Caco-2 (cell line): ENCODE results near the gene HTT. TPM values are rescaled to one million over a fixed set of nuclear protein-coding genes. Genes with fewer than 3 reads are reported as not detected.

Experiments used
- BruUV-seq: library from RNA; stranded (reverse); fragments of 400-500 nt; replicated peaks from 2 replicates; lab custom pipeline; 2021; lab: Mats Ljungman, UMichigan
- CTCF ChIA-PET: fragments of 300-600 bp; sonication (Branson Sonifier 250); formaldehyde crosslinking; loops from one replicate; lab custom pipeline; 2022; ENCODE audit warnings: antibody characterized with exemption; lab: Charles Lee
- POLR2A ChIA-PET: fragments of 300-600 bp; sonication (Branson Sonifier 250); formaldehyde crosslinking; loops from one replicate; lab custom pipeline; 2022; ENCODE audit warnings: antibody characterized with exemption; lab: Charles Lee
- DNase-seq, 2 experiments: peaks; one replicate each; pipeline versions ENCODE4 v3.0.0 to v3.0.0-alpha.2; 2020 to 2022
- H3K27me3 ChIP-seq: replicated peaks from 2 replicates; pipeline ENCODE4 v1.6.0; 2011; ENCODE audit warnings: low read length; ENCODE audit not compliant: control insufficient read depth, insufficient read depth
- H3K36me3 ChIP-seq: 2 replicates; pipeline ENCODE4 v1.5.1; 2011; ENCODE audit warnings: low read length; ENCODE audit not compliant: control insufficient read depth, insufficient read depth
- H3K4me1 ChIP-seq: fragments of 250-450 bp; sonication (Bioruptor Pico); 2 replicates; pipeline ENCODE4 v1.5.1; 2020; ENCODE audit warnings: mild to moderate bottlenecking
- H3K4me3 ChIP-seq: 2 replicates; pipeline ENCODE4 v1.5.1; 2011; ENCODE audit warnings: low read depth, mild to moderate bottlenecking, control low read depth, low read length
- H3K9me3 ChIP-seq: fragments of 250-450 bp; sonication (Bioruptor Pico); 2 replicates; pipeline ENCODE4 v1.5.1; 2020; ENCODE audit warnings: mild to moderate bottlenecking, moderate library complexity
- H3K27ac Mint-ChIP-seq: one replicate; pipeline ENCODE4 v1.8.0; 2022; ENCODE audit warnings: mixed read lengths; ENCODE audit not compliant: unreplicated experiment
- H3K27me3 Mint-ChIP-seq: one replicate; pipeline ENCODE4 v1.8.0; 2022; ENCODE audit warnings: mixed read lengths; ENCODE audit not compliant: insufficient read depth, unreplicated experiment
- H3K36me3 Mint-ChIP-seq: one replicate; pipeline ENCODE4 v1.8.0; 2022; ENCODE audit warnings: mild to moderate bottlenecking, mixed read lengths; ENCODE audit not compliant: insufficient read depth, unreplicated experiment
- H3K4me1 Mint-ChIP-seq: one replicate; pipeline ENCODE4 v1.8.0; 2022; ENCODE audit warnings: low read depth, mixed read lengths; ENCODE audit not compliant: unreplicated experiment
- H3K4me3 Mint-ChIP-seq: one replicate; pipeline ENCODE4 v1.8.0; 2022; ENCODE audit warnings: mild to moderate bottlenecking, moderate library complexity, mixed read lengths; ENCODE audit not compliant: unreplicated experiment
- H3K9me3 Mint-ChIP-seq: one replicate; pipeline ENCODE4 v1.8.0; 2022; ENCODE audit warnings: mixed read lengths; ENCODE audit not compliant: unreplicated experiment
- intact Hi-C: fragments of 100-400 bp; cut with micrococcal nuclease; formaldehyde crosslinking; loops from one replicate; pipeline ENCODE4 v1.10.0; 2022; ENCODE audit not compliant: unreplicated experiment
- total RNA-seq: library from RNA; stranded (reverse); gene quantifications from 2 replicates; pipeline ENCODE4 v1.2.3, GENCODE V29; 2022
- TF ChIP-seq, protein P1 (sequence below), 2 experiments: fragments of 200-600 bp in 1 of 2; IDR thresholded peaks; 1 replicate in 1 of 2; 2 replicates in 1 of 2; pipeline versions ENCODE4 v1.5.1 to v1.8.0; 2011 to 2022; ENCODE audit warnings: antibody characterized with exemption in 1 of 2, control low read depth in 1 of 2, inconsistent platforms in 1 of 2, low read depth in 1 of 2, low read length in 1 of 2, mild to moderate bottlenecking in 1 of 2, moderate library complexity in 1 of 2; ENCODE audit not compliant: insufficient read depth in 1 of 2, severe bottlenecking in 1 of 2, unreplicated experiment in 1 of 2

Gene HTT
- total RNA-seq, 1 experiment from 2014 or later = 63.3 TPM

DNA sequence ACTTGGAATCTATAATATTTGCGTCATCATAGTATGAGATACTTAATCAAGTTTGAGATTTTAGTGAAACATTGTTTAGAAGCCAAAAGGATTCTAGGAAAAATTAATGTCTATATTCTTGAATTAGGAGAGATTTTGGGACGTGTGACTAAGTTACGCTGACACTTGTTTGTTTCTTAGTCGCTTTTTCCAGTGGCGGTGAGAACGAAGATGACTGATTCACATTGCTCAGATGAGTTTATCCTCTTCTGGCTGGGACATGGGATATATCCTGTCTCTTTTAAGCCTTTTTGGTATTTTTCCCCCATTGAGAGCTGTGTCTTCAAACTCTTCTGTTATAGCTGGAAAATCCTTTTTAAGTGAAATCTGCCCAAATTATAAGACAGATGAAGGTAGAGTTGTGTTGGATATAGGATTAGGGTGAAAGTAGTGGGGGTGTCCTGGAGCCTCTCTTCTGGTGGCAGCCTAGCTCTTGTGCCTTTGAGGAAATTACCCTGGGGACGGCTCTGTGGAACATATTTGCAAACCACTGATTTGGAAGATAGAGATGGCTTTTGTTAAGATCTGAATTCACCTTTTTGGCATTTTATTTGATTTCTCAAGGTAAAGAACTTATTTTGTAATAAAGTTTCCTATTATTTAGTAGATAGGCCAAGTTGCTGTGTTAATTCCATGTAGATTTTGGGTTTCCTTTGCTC, 49.7 kb downstream of the HTT start:
- peaks cover 2% of the 10 kb centered on the region; the same call in 1 of the 2 replicates for H3K36me3 ChIP-seq
- POLR2A ChIA-PET = no interaction called here
- no peaks in the 10 kb centered on the region for H3K9me3 ChIP-seq
- no peak overlapping the region for H3K4me3 ChIP-seq
- no peaks in the 10 kb centered on the region for H3K27me3 ChIP-seq
- Mint-ChIP-seq H3K27me3 (no peaks in the 10 kb centered on the region), H3K4me3 (no peak overlapping the region), H3K4me1 (no peaks in the 10 kb centered on the region), H3K27ac (no peak overlapping the region), H3K36me3 (peaks cover 36% of the 10 kb centered on the region), H3K9me3 (no peaks in the 10 kb centered on the region)
- no peak for DNase-seq
- TF ChIP-seq, protein P1, sequence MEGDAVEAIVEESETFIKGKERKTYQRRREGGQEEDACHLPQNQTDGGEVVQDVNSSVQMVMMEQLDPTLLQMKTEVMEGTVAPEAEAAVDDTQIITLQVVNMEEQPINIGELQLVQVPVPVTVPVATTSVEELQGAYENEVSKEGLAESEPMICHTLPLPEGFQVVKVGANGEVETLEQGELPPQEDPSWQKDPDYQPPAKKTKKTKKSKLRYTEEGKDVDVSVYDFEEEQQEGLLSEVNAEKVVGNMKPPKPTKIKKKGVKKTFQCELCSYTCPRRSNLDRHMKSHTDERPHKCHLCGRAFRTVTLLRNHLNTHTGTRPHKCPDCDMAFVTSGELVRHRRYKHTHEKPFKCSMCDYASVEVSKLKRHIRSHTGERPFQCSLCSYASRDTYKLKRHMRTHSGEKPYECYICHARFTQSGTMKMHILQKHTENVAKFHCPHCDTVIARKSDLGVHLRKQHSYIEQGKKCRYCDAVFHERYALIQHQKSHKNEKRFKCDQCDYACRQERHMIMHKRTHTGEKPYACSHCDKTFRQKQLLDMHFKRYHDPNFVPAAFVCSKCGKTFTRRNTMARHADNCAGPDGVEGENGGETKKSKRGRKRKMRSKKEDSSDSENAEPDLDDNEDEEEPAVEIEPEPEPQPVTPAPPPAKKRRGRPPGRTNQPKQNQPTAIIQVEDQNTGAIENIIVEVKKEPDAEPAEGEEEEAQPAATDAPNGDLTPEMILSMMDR (IDR thresholded peaks at IDR 0.05; ENCODE audit: insufficient read depth in 1 of 2, low read depth in 1 of 2, low read length in 1 of 2, severe bottlenecking in 1 of 2, unreplicated experiment in 1 of 2) = no peak
- intact Hi-C loops = no loop called here
- TSS peak; percentile 13 for BruUV-seq
- CTCF ChIA-PET = interaction anchor here (0.6 to 0.9 kb wide), 2 partner anchors 16 to 36 kb away, joined by 3 read pairs; no protein-coding TSS in a partner anchor
- no peaks in the 10 kb centered on the region for H3K4me1 ChIP-seq

DNA sequence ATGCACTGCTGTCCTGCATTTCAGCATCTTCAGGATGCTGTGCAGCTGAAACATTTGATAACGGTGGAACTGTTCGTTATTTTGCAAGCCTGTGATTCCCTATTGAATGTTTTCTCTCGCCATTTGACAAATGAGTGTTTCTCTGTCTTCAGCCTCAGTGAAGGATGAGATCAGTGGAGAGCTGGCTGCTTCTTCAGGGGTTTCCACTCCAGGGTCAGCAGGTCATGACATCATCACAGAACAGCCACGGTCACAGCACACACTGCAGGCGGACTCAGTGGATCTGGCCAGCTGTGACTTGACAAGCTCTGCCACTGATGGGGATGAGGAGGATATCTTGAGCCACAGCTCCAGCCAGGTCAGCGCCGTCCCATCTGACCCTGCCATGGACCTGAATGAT, 52.6 kb downstream of the HTT start:
- no peak overlapping the region for H3K27ac Mint-ChIP-seq
- no TSS peak for BruUV-seq
- H3K9me3 Mint-ChIP-seq = no peaks in the 10 kb centered on the region
- intact Hi-C loops = no loop called here
- CTCF ChIA-PET = no interaction called here
- H3K4me3 Mint-ChIP-seq = no peak overlapping the region
- no peaks in the 10 kb centered on the region for H3K9me3 ChIP-seq
- H3K36me3 Mint-ChIP-seq = peaks cover 46% of the 10 kb centered on the region
- H3K27me3 ChIP-seq = no peaks in the 10 kb centered on the region
- DNase-seq = no peak
- H3K4me1 ChIP-seq = no peaks in the 10 kb centered on the region
- TF ChIP-seq, protein P1 (IDR thresholded peaks at IDR 0.05; ENCODE audit: insufficient read depth in 1 of 2, low read depth in 1 of 2, low read length in 1 of 2, severe bottlenecking in 1 of 2, unreplicated experiment in 1 of 2) = no peak
- no peaks in the 10 kb centered on the region for H3K27me3 Mint-ChIP-seq
- H3K4me1 Mint-ChIP-seq = no peaks in the 10 kb centered on the region
- peaks cover 2% of the 10 kb centered on the region for H3K36me3 ChIP-seq
- no peak overlapping the region for H3K4me3 ChIP-seq
- POLR2A ChIA-PET = no interaction called here

DNA sequence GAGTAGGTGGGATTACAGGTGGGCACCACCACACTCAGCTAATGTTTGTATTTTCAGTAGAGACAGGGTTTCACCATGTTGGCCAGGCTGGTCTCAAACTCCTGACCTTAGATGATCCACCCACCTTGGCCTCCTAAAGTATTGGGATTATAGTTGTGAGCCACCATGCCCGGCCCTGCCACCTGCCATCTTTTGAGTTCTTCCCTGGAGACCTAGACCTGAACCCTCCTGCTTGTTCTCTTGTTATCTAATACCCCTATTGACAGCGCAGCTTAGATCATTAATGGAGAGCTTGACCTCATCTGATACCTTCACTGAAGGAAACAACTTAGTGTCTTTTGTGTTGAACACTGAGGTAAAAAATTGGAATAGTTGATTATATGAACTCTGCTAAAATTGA, 53.6 kb downstream of the HTT start:
- peaks cover 44% of the 10 kb centered on the region for H3K36me3 Mint-ChIP-seq
- no peaks in the 10 kb centered on the region for H3K9me3 Mint-ChIP-seq
- no peaks in the 10 kb centered on the region for H3K27me3 Mint-ChIP-seq
- H3K4me3 ChIP-seq = no peak overlapping the region
- BruUV-seq = no TSS peak
- intact Hi-C loops = no loop called here
- CTCF ChIA-PET = no interaction called here
- DNase-seq = no peak
- no peaks in the 10 kb centered on the region for H3K4me1 Mint-ChIP-seq
- H3K27ac Mint-ChIP-seq = no peak overlapping the region
- H3K4me1 ChIP-seq = no peaks in the 10 kb centered on the region
- POLR2A ChIA-PET = no interaction called here
- H3K27me3 ChIP-seq = no peaks in the 10 kb centered on the region
- no peak overlapping the region for H3K4me3 Mint-ChIP-seq
- H3K9me3 ChIP-seq = no peaks in the 10 kb centered on the region
- H3K36me3 ChIP-seq = peaks cover 2% of the 10 kb centered on the region
- TF ChIP-seq, protein P1 (IDR thresholded peaks at IDR 0.05; ENCODE audit: insufficient read depth in 1 of 2, low read depth in 1 of 2, low read length in 1 of 2, severe bottlenecking in 1 of 2, unreplicated experiment in 1 of 2) = no peak
